ENCODE measurements around the gene DDX25. TPM values are rescaled to one million over a fixed set of nuclear protein-coding genes. Genes with fewer than 3 reads are reported as not detected.
"Not testable (repeated sequence)": the region's sequence is repeated elsewhere in the genome, so short reads cannot be mapped to it uniquely, and the experiment has no call there.

DDX25 gene
- 0.06 TPM for total RNA-seq (2013)
- polyA plus RNA-seq, result not detected
- not detected in 2 replicates for polyA minus RNA-seq
- 0 to 3.2 (median 0.08) reads per million in 11 experiments for total RNA-seq

DNA sequence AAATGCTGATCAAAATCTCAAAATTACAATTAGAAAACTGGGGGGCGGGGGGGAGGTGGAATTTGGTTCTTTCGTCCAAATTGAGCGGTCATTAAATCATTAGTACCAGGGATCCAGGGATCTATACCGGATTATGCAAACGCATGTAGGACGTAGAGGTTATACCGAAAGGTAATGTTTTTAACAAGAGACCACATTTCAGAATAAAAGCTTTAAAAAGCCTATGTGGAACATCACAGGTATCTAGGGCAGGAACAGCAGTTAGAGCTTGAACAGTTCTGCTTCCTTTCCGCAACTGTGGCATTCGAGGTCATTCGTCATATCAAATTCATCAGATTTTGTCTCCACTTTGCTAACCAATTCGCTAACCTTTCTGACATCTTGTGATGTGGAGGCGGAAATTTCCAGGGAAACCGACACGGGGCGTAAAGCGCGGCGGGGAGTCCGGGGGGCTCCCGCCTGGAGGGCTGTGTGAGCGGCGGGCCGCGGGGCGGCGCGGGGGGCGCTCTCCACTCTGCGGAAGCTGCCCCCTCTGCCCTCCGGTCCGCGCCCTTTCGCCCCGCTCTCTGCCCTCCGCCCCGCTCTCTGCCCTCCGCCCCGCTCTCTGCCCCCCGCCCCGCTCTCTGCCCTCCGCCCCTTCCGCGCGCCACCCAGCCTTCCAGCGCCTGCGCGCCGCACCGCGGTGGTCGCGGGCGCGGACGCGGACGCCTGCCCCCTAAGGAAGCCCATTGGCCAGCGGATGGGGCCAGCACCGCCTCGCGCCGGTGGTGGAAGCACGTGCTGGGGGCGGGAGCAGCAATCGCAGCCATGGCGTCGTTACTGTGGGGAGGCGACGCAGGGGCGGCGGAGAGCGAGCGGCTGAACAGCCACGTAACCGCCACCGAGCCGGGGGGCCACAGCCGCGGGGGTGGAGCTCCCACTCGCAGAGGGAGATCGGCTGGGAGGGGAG lies at the start of gene DDX25:
Gene DDX25, plus strand, starts transcription at position 798 of the 949 bp plus-strand sequence. Its CDS starts 10 bp downstream, at position 808.
- TF ChIP-seq, protein P1, sequence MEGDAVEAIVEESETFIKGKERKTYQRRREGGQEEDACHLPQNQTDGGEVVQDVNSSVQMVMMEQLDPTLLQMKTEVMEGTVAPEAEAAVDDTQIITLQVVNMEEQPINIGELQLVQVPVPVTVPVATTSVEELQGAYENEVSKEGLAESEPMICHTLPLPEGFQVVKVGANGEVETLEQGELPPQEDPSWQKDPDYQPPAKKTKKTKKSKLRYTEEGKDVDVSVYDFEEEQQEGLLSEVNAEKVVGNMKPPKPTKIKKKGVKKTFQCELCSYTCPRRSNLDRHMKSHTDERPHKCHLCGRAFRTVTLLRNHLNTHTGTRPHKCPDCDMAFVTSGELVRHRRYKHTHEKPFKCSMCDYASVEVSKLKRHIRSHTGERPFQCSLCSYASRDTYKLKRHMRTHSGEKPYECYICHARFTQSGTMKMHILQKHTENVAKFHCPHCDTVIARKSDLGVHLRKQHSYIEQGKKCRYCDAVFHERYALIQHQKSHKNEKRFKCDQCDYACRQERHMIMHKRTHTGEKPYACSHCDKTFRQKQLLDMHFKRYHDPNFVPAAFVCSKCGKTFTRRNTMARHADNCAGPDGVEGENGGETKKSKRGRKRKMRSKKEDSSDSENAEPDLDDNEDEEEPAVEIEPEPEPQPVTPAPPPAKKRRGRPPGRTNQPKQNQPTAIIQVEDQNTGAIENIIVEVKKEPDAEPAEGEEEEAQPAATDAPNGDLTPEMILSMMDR (IDR thresholded peaks at IDR 0.05), result no peak
- H3K4me3 ChIP-seq (replicated peaks in 1 of 3; ENCODE audit: low read depth in 2 of 3, low read length in 3 of 3), result peak within 1 kb of the TSS in 2 of 3 experiments; percentile 86 to 96
- peaks cover 31 to 39% of the 10 kb centered on the region in 2 donors for H3K27me3 ChIP-seq (ENCODE audit: control insufficient read depth in 2 of 2, insufficient read depth in 2 of 2, low read length in 2 of 2)
- peaks cover 0 to 16% of the 10 kb centered on the region in 2 donors for H3K9me3 ChIP-seq (replicated peaks in 1 of 2; ENCODE audit: control insufficient read depth in 1 of 2, insufficient read depth in 1 of 2, low read length in 2 of 2)
- H3K27ac Mint-ChIP-seq, result no peak within 1 kb of the TSS
- H3K36me3 ChIP-seq (replicated peaks in 1 of 2; ENCODE audit: control insufficient read depth in 1 of 2, insufficient read depth in 2 of 2, low read length in 2 of 2), result peaks cover 13 to 15% of the 10 kb centered on the region in 2 donors
- no peak within 1 kb of the TSS for H3K9ac ChIP-seq (ENCODE audit: insufficient read depth, low read length, poor library complexity, severe bottlenecking)
- peaks cover 16 to 20% of the 10 kb centered on the region in 2 donors for H3K4me1 ChIP-seq (ENCODE audit: control insufficient read depth in 1 of 2, insufficient read depth in 2 of 2, low read length in 2 of 2)
- H3K79me2 ChIP-seq (ENCODE audit: insufficient read depth, low read length), result peaks cover 25% of the 10 kb centered on the region
- H4K20me1 ChIP-seq (ENCODE audit: insufficient read depth, low read length), result no peaks in the 10 kb centered on the region
- H3K27ac ChIP-seq (ENCODE audit: low read depth in 1 of 2, low read length in 2 of 2), result no peak within 1 kb of the TSS
- intact Hi-C loops (cut with micrococcal nuclease), result loop anchor here in 1 of 2 donors (2.0 kb wide), 1 partner anchor 17 kb away; the partner anchor contains the start of gene HYLS1
- peaks cover 33 to 44% (median 44%) of the 10 kb centered on the region in 3 donors for H3K27me3 Mint-ChIP-seq (ENCODE audit: low read depth in 3 of 3)
- H3K4me2 ChIP-seq (replicated peaks; ENCODE audit: extremely low read depth, low read length, poor library complexity, severe bottlenecking), result peak within 1 kb of the TSS; percentile 92
- H3K36me3 Mint-ChIP-seq, result peaks cover 16 to 24% of the 10 kb centered on the region in 2 donors
- H3K9me3 Mint-ChIP-seq, result peaks cover 0 to 22% (median 14%) of the 10 kb centered on the region in 7 donors
- peak within 1 kb of the TSS; percentile 56 for H2AFZ ChIP-seq (ENCODE audit: insufficient read depth, low read depth, low read length, poor library complexity, severe bottlenecking)
- peak within 1 kb of the TSS; percentile 86 to 96 for H3K4me3 Mint-ChIP-seq
- peaks cover 21% of the 10 kb centered on the region for H3K4me1 Mint-ChIP-seq
- no peak for DNase-seq
- WGBS (ENCODE audit: insufficient coverage), result 4% methylated on average over 65 of the region's 81 CpGs

DNA sequence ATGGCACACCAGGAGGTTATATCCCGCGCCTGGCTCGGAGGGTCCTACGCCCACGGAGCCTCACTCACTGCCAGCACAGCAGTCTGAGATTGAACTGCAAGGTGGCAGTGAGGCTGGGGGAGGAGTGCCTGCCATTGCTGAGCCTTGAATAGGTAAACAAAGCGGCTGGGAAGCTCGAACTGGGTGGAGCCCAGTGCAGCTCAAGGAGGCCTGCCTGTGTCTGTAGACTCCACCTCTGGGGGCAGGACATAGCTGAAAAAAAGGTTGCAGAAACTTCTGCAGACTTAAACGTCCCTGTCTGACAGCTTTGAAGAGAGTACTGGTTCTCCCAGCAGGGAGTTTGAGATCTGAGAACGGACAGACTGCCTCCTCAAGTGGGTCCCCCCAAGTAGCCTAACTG lies 46.6 kb upstream of the DDX25 start:
- H3K4me2 ChIP-seq (replicated peaks; ENCODE audit: extremely low read depth, low read length, poor library complexity, severe bottlenecking); H4K20me1 ChIP-seq (ENCODE audit: insufficient read depth, low read length); H3K4me3 Mint-ChIP-seq; H3K79me2 ChIP-seq (ENCODE audit: insufficient read depth, low read length); H3K4me1 Mint-ChIP-seq; H3K27ac Mint-ChIP-seq; H3K4me3 ChIP-seq (replicated peaks in 1 of 3; ENCODE audit: low read depth in 2 of 3, low read length in 3 of 3); H3K27me3 ChIP-seq (ENCODE audit: control insufficient read depth in 2 of 2, insufficient read depth in 2 of 2, low read length in 2 of 2); H3K4me1 ChIP-seq (ENCODE audit: control insufficient read depth in 1 of 2, insufficient read depth in 2 of 2, low read length in 2 of 2); H3K27me3 Mint-ChIP-seq (ENCODE audit: low read depth in 3 of 3); H3K36me3 Mint-ChIP-seq; H3K9me3 ChIP-seq (replicated peaks in 1 of 2; ENCODE audit: control insufficient read depth in 1 of 2, insufficient read depth in 1 of 2, low read length in 2 of 2); DNase-seq; H3K9ac ChIP-seq (ENCODE audit: insufficient read depth, low read length, poor library complexity, severe bottlenecking); H3K36me3 ChIP-seq (replicated peaks in 1 of 2; ENCODE audit: control insufficient read depth in 1 of 2, insufficient read depth in 2 of 2, low read length in 2 of 2); intact Hi-C loops (cut with micrococcal nuclease); H2AFZ ChIP-seq (ENCODE audit: insufficient read depth, low read depth, low read length, poor library complexity, severe bottlenecking); H3K27ac ChIP-seq (ENCODE audit: low read depth in 1 of 2, low read length in 2 of 2): not testable (repeated sequence)
- H3K9me3 Mint-ChIP-seq, result peaks cover 20 to 39% (median 24%) of the 10 kb centered on the region in 7 donors
- WGBS (ENCODE audit: insufficient coverage), result 95% methylated on average over 9 of the region's 9 CpGs

DNA sequence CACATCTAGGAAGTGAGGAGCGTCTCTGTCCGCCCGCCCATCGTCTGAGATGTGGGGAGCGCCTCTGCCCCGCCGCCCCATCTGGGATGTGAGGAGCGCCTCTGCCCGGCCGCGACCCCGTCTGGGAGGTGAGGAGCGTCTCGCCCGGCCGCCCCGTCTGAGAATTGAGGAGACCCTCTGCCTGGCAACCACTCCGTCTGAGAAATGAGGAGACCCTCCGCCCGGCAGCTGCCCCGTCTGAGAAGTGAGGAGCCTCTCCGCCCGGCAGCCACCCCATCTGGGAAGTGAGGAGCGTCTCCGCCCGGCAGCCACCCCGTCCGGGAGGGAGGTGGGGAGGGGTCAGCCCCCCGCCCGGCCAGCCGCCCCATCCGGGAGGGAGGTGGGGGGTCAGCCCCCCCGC lies 41.5 kb upstream of the DDX25 start:
- H3K9me3 Mint-ChIP-seq, result peaks cover 8 to 24% (median 22%) of the 10 kb centered on the region in 7 donors
- H3K4me1 ChIP-seq (ENCODE audit: control insufficient read depth in 1 of 2, insufficient read depth in 2 of 2, low read length in 2 of 2); H2AFZ ChIP-seq (ENCODE audit: insufficient read depth, low read depth, low read length, poor library complexity, severe bottlenecking); H4K20me1 ChIP-seq (ENCODE audit: insufficient read depth, low read length); intact Hi-C loops (cut with micrococcal nuclease); H3K27ac ChIP-seq (ENCODE audit: low read depth in 1 of 2, low read length in 2 of 2); H3K79me2 ChIP-seq (ENCODE audit: insufficient read depth, low read length); H3K27me3 ChIP-seq (ENCODE audit: control insufficient read depth in 2 of 2, insufficient read depth in 2 of 2, low read length in 2 of 2); H3K36me3 Mint-ChIP-seq; H3K4me3 Mint-ChIP-seq; H3K27ac Mint-ChIP-seq; H3K4me1 Mint-ChIP-seq; H3K36me3 ChIP-seq (replicated peaks in 1 of 2; ENCODE audit: control insufficient read depth in 1 of 2, insufficient read depth in 2 of 2, low read length in 2 of 2); H3K9me3 ChIP-seq (replicated peaks in 1 of 2; ENCODE audit: control insufficient read depth in 1 of 2, insufficient read depth in 1 of 2, low read length in 2 of 2); H3K27me3 Mint-ChIP-seq (ENCODE audit: low read depth in 3 of 3); H3K9ac ChIP-seq (ENCODE audit: insufficient read depth, low read length, poor library complexity, severe bottlenecking); H3K4me3 ChIP-seq (replicated peaks in 1 of 3; ENCODE audit: low read depth in 2 of 3, low read length in 3 of 3); DNase-seq; H3K4me2 ChIP-seq (replicated peaks; ENCODE audit: extremely low read depth, low read length, poor library complexity, severe bottlenecking): not testable (repeated sequence)
- WGBS (ENCODE audit: insufficient coverage), result no CpG with 5 or more reads among the region's 33 CpGs
